ENCODE measurements around the gene HDHD3. TPM values are rescaled to one million over a fixed set of nuclear protein-coding genes. Genes with fewer than 3 reads are reported as not detected.

HDHD3 gene
- total RNA-seq, 2 donors from 2014 or later = 24.3 to 37.1 TPM

DNA sequence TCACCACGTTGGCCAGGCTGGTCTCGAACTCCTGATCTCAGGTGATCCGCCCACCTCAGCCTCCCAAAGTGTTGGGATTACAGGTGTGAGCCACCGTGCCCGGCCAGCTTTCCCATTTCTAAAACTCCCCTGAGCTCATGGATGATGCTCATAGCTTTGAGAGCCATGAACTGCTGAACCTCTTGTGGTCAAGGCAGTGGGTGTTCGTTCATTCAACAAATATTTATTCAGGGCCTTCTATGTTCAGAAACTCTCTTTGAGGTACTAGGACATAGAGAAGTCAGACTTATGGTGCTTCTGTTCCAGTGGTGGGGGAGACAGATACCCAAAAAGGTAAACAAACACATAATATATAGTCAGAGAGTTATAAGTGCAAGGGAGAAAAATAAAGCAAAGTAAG is 24.8 kb downstream of the HDHD3 start:
- no peaks in the 10 kb centered on the region for H3K9me3 ChIP-seq (ENCODE audit: control insufficient read depth, low read length)
- peaks cover 30% of the 10 kb centered on the region for H3K4me1 Mint-ChIP-seq
- peaks cover 19% of the 10 kb centered on the region for H3K36me3 Mint-ChIP-seq (ENCODE audit: low read depth)
- H3K9ac ChIP-seq (ENCODE audit: extremely low read depth, low read length, poor library complexity, severe bottlenecking) = no peak overlapping the region
- H3K4me1 ChIP-seq (ENCODE audit: control insufficient read depth, insufficient read depth, low read length) = peaks cover 5% of the 10 kb centered on the region
- H3K27me3 ChIP-seq (ENCODE audit: control insufficient read depth, insufficient read depth, low read length, poor library complexity, severe bottlenecking) = peaks cover 20% of the 10 kb centered on the region
- H3K27ac Mint-ChIP-seq = no peak overlapping the region
- DNase-seq = no peak
- TF ChIP-seq CTCF (conservative IDR thresholded peaks at IDR 0.05) = no peak
- 82 to 92% methylated on average over 6 of the region's 6 CpGs for WGBS, 2 experiments (ENCODE audit: insufficient coverage in 1 of 2, insufficient read length in 1 of 2)
- no peak overlapping the region for H3K4me3 Mint-ChIP-seq
- no peak overlapping the region for H3K4me3 ChIP-seq (ENCODE audit: low read length)
- H3K27me3 Mint-ChIP-seq (ENCODE audit: insufficient read depth) = peaks cover 19% of the 10 kb centered on the region
- no peaks in the 10 kb centered on the region for H3K9me3 Mint-ChIP-seq
- no peak overlapping the region for H3K27ac ChIP-seq (ENCODE audit: low read depth, low read length)
- no peaks in the 10 kb centered on the region for H3K36me3 ChIP-seq (ENCODE audit: control insufficient read depth, insufficient read depth, low read length)

DNA sequence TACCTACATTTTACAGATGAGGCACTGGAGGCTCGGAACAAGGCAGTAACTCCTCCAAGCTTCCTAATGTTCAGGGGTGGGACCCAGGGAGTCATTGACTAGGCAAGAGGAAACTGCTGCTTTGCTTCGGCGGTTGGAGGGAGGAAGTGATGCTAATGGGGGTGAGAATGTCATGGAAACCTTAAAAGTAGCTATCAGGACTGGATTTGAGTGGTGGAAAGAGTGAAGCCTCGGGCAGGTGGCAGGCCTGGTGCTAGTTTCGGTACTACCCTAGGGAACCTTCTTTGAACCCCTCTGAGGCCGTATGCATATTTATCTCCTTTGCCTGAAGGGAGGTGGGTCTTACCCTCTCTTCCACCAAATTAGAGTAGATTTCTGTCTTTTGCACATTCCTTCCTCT is 25.8 kb downstream of the HDHD3 start:
- Mint-ChIP-seq H3K27ac (no peak overlapping the region), H3K4me3 (peak overlapping the region; percentile 70), H3K27me3 (ENCODE audit: insufficient read depth) (peaks cover 19% of the 10 kb centered on the region), H3K9me3 (no peaks in the 10 kb centered on the region), H3K4me1 (peaks cover 28% of the 10 kb centered on the region), H3K36me3 (ENCODE audit: low read depth) (peaks cover 14% of the 10 kb centered on the region)
- Histone ChIP-seq H3K4me1 (ENCODE audit: control insufficient read depth, insufficient read depth, low read length) (peaks cover 5% of the 10 kb centered on the region), H3K27ac (ENCODE audit: low read depth, low read length) (no peak overlapping the region), H3K9me3 (ENCODE audit: control insufficient read depth, low read length) (no peaks in the 10 kb centered on the region), H3K36me3 (ENCODE audit: control insufficient read depth, insufficient read depth, low read length) (no peaks in the 10 kb centered on the region), H3K9ac (ENCODE audit: extremely low read depth, low read length, poor library complexity, severe bottlenecking) (no peak overlapping the region), H3K27me3 (ENCODE audit: control insufficient read depth, insufficient read depth, low read length, poor library complexity, severe bottlenecking) (peaks cover 20% of the 10 kb centered on the region), H3K4me3 (ENCODE audit: low read length) (no peak overlapping the region)
- no peak for DNase-seq
- WGBS, 2 experiments (ENCODE audit: insufficient coverage in 1 of 2, insufficient read length in 1 of 2) = 76 to 87% methylated on average over 4 to 6 of the region's 6 CpGs
- no peak for TF ChIP-seq CTCF (conservative IDR thresholded peaks at IDR 0.05)

DNA sequence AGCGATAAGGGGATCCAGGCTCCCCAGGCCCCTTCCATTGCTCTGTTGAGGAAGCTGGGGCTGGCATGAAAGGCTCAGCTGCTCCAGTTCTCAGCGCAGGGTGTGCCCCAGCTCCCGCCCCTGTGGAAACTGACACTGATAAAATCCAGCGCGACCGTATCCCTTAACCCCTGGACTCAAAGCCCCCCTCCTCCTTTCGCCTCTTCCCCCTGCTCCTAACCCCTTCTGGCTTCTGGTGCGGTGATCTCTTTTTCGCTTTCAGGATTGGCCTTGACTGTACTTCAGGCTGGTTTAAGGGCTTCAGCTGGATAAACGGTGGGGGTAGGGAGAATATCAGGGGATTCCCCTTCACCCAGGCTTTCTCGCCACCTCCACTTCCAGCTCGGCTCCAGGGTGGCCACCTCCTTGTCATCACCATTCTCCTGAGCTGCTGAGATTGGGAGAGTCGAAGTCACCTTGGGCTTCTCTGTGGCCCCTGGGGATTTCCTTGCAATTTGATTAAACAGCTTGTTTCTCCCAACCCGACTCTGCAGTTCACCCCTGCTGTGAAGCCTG is 26.6 kb downstream of the HDHD3 start:
- TF ChIP-seq CTCF (conservative IDR thresholded peaks at IDR 0.05) = no peak
- H3K36me3 Mint-ChIP-seq (ENCODE audit: low read depth) = peaks cover 11% of the 10 kb centered on the region
- Histone ChIP-seq H3K4me3 (ENCODE audit: low read length) (peak overlapping the region; percentile 82), H3K27ac (ENCODE audit: low read depth, low read length) (no peak overlapping the region), H3K9me3 (ENCODE audit: control insufficient read depth, low read length) (no peaks in the 10 kb centered on the region), H3K36me3 (ENCODE audit: control insufficient read depth, insufficient read depth, low read length) (no peaks in the 10 kb centered on the region), H3K9ac (ENCODE audit: extremely low read depth, low read length, poor library complexity, severe bottlenecking) (no peak overlapping the region), H3K4me1 (ENCODE audit: control insufficient read depth, insufficient read depth, low read length) (peaks cover 5% of the 10 kb centered on the region), H3K27me3 (ENCODE audit: control insufficient read depth, insufficient read depth, low read length, poor library complexity, severe bottlenecking) (peaks cover 20% of the 10 kb centered on the region)
- no peak overlapping the region for H3K27ac Mint-ChIP-seq
- H3K4me1 Mint-ChIP-seq = peaks cover 28% of the 10 kb centered on the region
- H3K4me3 Mint-ChIP-seq = peak overlapping the region; percentile 70
- DNase-seq = peak; percentile 47
- H3K9me3 Mint-ChIP-seq = no peaks in the 10 kb centered on the region
- peaks cover 19% of the 10 kb centered on the region for H3K27me3 Mint-ChIP-seq (ENCODE audit: insufficient read depth)
- WGBS, 2 experiments (ENCODE audit: insufficient coverage in 1 of 2, insufficient read length in 1 of 2) = 39 to 41% methylated on average over 8 to 14 of the region's 14 CpGs
